Measurements from ENCODE around the gene THOP1.
"Not testable (repeated sequence)": the region's sequence is repeated elsewhere in the genome, so short reads cannot be mapped to it uniquely, and the experiment has no call there.

THOP1 gene

GRCh38 chr19:2782936-2783780 lies 2.1 kb upstream of the THOP1 start, which contains the start of gene SGTA:
SGTA (minus strand) TSS chr19:2783273; CDS start chr19:2769068, 14,205 bp downstream.
- DNase-seq, result peak; percentile 89

GRCh38 chr19:2783781-2784145 lies 1.5 kb upstream of the THOP1 start:
- DNase-seq, result no peak

- no peak for DNase-seq
Measured at GRCh38 chr19:2787115-2787514, 1.8 kb downstream of the THOP1 start.

GRCh38 chr19:2788237-2788636 lies 2.9 kb downstream of the THOP1 start:
- no peak for DNase-seq

- DNase-seq, result no peak
Measured at GRCh38 chr19:2790194-2790556, 4.9 kb downstream of the THOP1 start.

- DNase-seq, result no peak
Measured at GRCh38 chr19:2790557-2791271, 5.4 kb downstream of the THOP1 start.

GRCh38 chr19:2791440-2791839 lies 6.1 kb downstream of the THOP1 start:
- no peak for DNase-seq

GRCh38 chr19:2791876-2792275 lies 6.6 kb downstream of the THOP1 start:
- DNase-seq, result no peak

GRCh38 chr19:2792666-2793065 lies 7.4 kb downstream of the THOP1 start:
- not testable (repeated sequence) for DNase-seq

- DNase-seq, result no peak
Measured at GRCh38 chr19:2793126-2793525, 7.8 kb downstream of the THOP1 start.

- DNase-seq, result no peak
Measured at GRCh38 chr19:2793577-2793976, 8.3 kb downstream of the THOP1 start.

GRCh38 chr19:2795827-2796658 lies 10.7 kb downstream of the THOP1 start:
- no peak for DNase-seq

- no peak for DNase-seq
Measured at GRCh38 chr19:2796659-2797266, 11.5 kb downstream of the THOP1 start.

GRCh38 chr19:2797280-2797679 lies 12.0 kb downstream of the THOP1 start:
- DNase-seq, result no peak

GRCh38 chr19:2798158-2798685 lies 12.9 kb downstream of the THOP1 start:
- DNase-seq, result no peak

GRCh38 chr19:2798733-2799132 lies 13.4 kb downstream of the THOP1 start:
- no peak for DNase-seq

- no peak for DNase-seq
Measured at GRCh38 chr19:2799273-2800020, 14.1 kb downstream of the THOP1 start.

GRCh38 chr19:2800506-2800905 lies 15.2 kb downstream of the THOP1 start:
- DNase-seq, result no peak

GRCh38 chr19:2802826-2803225 lies 17.5 kb downstream of the THOP1 start:
- no peak for DNase-seq

- DNase-seq, result no peak
Measured at GRCh38 chr19:2803486-2804155, 18.3 kb downstream of the THOP1 start.
